Measurements from ENCODE around the gene STAC2. TPM values are rescaled to one million over a fixed set of nuclear protein-coding genes. Genes with fewer than 3 reads are reported as not detected.

STAC2 gene
- total RNA-seq, 1 experiment from 2014 or later: 0.17 TPM

- Histone ChIP-seq H2AFZ (no peak overlapping the region), H3K9me3 (ENCODE audit: insufficient read depth, low read depth) (no peaks in the 10 kb centered on the region), H3K4me3 (no peak overlapping the region), H3K4me1 (replicated peaks; ENCODE audit: insufficient read depth) (peaks cover 13% of the 10 kb centered on the region), H3K27ac (no peak overlapping the region), H3K9me2 (ENCODE audit: insufficient read depth) (no peaks in the 10 kb centered on the region), H3K4me2 (no peak overlapping the region), H3K79me2 (ENCODE audit: low read depth) (no peaks in the 10 kb centered on the region), H4K20me1 (ENCODE audit: insufficient read depth) (no peaks in the 10 kb centered on the region), H3F3A (ENCODE audit: insufficient read depth, low read depth) (peaks cover 7% of the 10 kb centered on the region), H3K36me3 (ENCODE audit: low read depth) (no peaks in the 10 kb centered on the region), H3K27me3 (ENCODE audit: insufficient read depth, low read depth) (no peaks in the 10 kb centered on the region)
- ChIA-PET CTCF (interaction anchor here (0.6 to 1.7 kb wide), 8 partner anchors 9 to 1048 kb away, joined by 3 to 20 read pairs (median 6); no protein-coding TSS in a partner anchor), POLR2A (ENCODE audit: unreplicated experiment) (no interaction called here)
- intact Hi-C loops (cut with micrococcal nuclease; ENCODE audit: unreplicated experiment): no loop called here
- no peak for DNase-seq
- TF ChIP-seq, protein P1, sequence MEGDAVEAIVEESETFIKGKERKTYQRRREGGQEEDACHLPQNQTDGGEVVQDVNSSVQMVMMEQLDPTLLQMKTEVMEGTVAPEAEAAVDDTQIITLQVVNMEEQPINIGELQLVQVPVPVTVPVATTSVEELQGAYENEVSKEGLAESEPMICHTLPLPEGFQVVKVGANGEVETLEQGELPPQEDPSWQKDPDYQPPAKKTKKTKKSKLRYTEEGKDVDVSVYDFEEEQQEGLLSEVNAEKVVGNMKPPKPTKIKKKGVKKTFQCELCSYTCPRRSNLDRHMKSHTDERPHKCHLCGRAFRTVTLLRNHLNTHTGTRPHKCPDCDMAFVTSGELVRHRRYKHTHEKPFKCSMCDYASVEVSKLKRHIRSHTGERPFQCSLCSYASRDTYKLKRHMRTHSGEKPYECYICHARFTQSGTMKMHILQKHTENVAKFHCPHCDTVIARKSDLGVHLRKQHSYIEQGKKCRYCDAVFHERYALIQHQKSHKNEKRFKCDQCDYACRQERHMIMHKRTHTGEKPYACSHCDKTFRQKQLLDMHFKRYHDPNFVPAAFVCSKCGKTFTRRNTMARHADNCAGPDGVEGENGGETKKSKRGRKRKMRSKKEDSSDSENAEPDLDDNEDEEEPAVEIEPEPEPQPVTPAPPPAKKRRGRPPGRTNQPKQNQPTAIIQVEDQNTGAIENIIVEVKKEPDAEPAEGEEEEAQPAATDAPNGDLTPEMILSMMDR (conservative IDR thresholded peaks at IDR 0.05): peak; percentile 83
- TF ChIP-seq EZH2 (IDR thresholded peaks at IDR 0.05; ENCODE audit: low read depth): no peak
- BruUV-seq (replicated peaks): no TSS peak
Observed at GRCh38 chr17:39235555-39236449, 10.1 kb upstream of the STAC2 start.

GRCh38 chr17:39231591-39232551 is 6.1 kb upstream of the STAC2 start:
- no peaks in the 10 kb centered on the region for H3K27me3 ChIP-seq (ENCODE audit: insufficient read depth, low read depth)
- no peaks in the 10 kb centered on the region for H3K79me2 ChIP-seq (ENCODE audit: low read depth)
- H3K9me3 ChIP-seq (ENCODE audit: insufficient read depth, low read depth): no peaks in the 10 kb centered on the region
- H3K27ac ChIP-seq: no peak overlapping the region
- peaks cover 10% of the 10 kb centered on the region; the same call in 1 of the 2 replicates for H3K4me1 ChIP-seq (replicated peaks; ENCODE audit: insufficient read depth)
- DNase-seq: no peak
- ChIA-PET CTCF (interaction anchor here (0.5 to 1.4 kb wide), 6 partner anchors 18 to 254 kb away, joined by 3 to 10 read pairs (median 6); partner anchors contain the start of gene RPL19), POLR2A (ENCODE audit: unreplicated experiment) (no interaction called here)
- no peaks in the 10 kb centered on the region for H3K9me2 ChIP-seq (ENCODE audit: insufficient read depth)
- no peaks in the 10 kb centered on the region for H3K36me3 ChIP-seq (ENCODE audit: low read depth)
- no peak for TF ChIP-seq EZH2 (IDR thresholded peaks at IDR 0.05; ENCODE audit: low read depth)
- TF ChIP-seq, protein P1 (conservative IDR thresholded peaks at IDR 0.05): peak; percentile 54
- no peak overlapping the region for H3K4me2 ChIP-seq
- intact Hi-C loops (cut with micrococcal nuclease; ENCODE audit: unreplicated experiment): no loop called here
- H3F3A ChIP-seq (ENCODE audit: insufficient read depth, low read depth): peaks cover 4% of the 10 kb centered on the region; the same call in 1 of the 2 replicates
- no TSS peak for BruUV-seq (replicated peaks)
- no peaks in the 10 kb centered on the region for H4K20me1 ChIP-seq (ENCODE audit: insufficient read depth)
- no peak overlapping the region for H3K4me3 ChIP-seq
- H2AFZ ChIP-seq: no peak overlapping the region

GRCh38 chr17:39231091-39231561 is 5.4 kb upstream of the STAC2 start:
- H3K4me3 ChIP-seq: no peak overlapping the region
- POLR2A ChIA-PET (ENCODE audit: unreplicated experiment): interaction anchor here (0.6 kb wide), 2 partner anchors 52 to 365 kb away, joined by 6 to 9 read pairs; no protein-coding TSS in a partner anchor
- H4K20me1 ChIP-seq (ENCODE audit: insufficient read depth): no peaks in the 10 kb centered on the region
- no peaks in the 10 kb centered on the region for H3K9me3 ChIP-seq (ENCODE audit: insufficient read depth, low read depth)
- H3K27me3 ChIP-seq (ENCODE audit: insufficient read depth, low read depth): no peaks in the 10 kb centered on the region
- H2AFZ ChIP-seq: no peak overlapping the region
- no peaks in the 10 kb centered on the region for H3K79me2 ChIP-seq (ENCODE audit: low read depth)
- no peak overlapping the region for H3K4me2 ChIP-seq
- DNase-seq: no peak
- H3K4me1 ChIP-seq (replicated peaks; ENCODE audit: insufficient read depth): peaks cover 10% of the 10 kb centered on the region; the same call in 1 of the 2 replicates
- CTCF ChIA-PET: interaction anchor here (0.6 to 0.7 kb wide), 2 partner anchors 20 to 122 kb away, joined by 3 to 8 read pairs; no protein-coding TSS in a partner anchor
- peaks cover 4% of the 10 kb centered on the region; the same call in 1 of the 2 replicates for H3F3A ChIP-seq (ENCODE audit: insufficient read depth, low read depth)
- H3K9me2 ChIP-seq (ENCODE audit: insufficient read depth): no peaks in the 10 kb centered on the region
- no peaks in the 10 kb centered on the region for H3K36me3 ChIP-seq (ENCODE audit: low read depth)
- TF ChIP-seq, protein P1 (conservative IDR thresholded peaks at IDR 0.05): no peak
- TF ChIP-seq EZH2 (IDR thresholded peaks at IDR 0.05; ENCODE audit: low read depth): no peak
- no TSS peak for BruUV-seq (replicated peaks)
- H3K27ac ChIP-seq: no peak overlapping the region
- intact Hi-C loops (cut with micrococcal nuclease; ENCODE audit: unreplicated experiment): no loop called here

All from PC-9 (cell line).